Activated CD4-positive, alpha-beta T cell treated with anti-CD3 and anti-CD28 coated beads, Interleukin-2, amount 50 U/mL, for 24 hours (primary cell): ENCODE results near the gene ANKMY1.
A peak's percentile ranks its signal among the peaks of the same experiment; 100 is the strongest.

Experiments used
- DNase-seq, 2 donors: peaks; one replicate each; pipeline ENCODE4 v3.0.0-alpha.2; 2020; ENCODE audit warnings: low read depth in 1 of 2, low spot score in 1 of 2

ANKMY1 gene

DNA sequence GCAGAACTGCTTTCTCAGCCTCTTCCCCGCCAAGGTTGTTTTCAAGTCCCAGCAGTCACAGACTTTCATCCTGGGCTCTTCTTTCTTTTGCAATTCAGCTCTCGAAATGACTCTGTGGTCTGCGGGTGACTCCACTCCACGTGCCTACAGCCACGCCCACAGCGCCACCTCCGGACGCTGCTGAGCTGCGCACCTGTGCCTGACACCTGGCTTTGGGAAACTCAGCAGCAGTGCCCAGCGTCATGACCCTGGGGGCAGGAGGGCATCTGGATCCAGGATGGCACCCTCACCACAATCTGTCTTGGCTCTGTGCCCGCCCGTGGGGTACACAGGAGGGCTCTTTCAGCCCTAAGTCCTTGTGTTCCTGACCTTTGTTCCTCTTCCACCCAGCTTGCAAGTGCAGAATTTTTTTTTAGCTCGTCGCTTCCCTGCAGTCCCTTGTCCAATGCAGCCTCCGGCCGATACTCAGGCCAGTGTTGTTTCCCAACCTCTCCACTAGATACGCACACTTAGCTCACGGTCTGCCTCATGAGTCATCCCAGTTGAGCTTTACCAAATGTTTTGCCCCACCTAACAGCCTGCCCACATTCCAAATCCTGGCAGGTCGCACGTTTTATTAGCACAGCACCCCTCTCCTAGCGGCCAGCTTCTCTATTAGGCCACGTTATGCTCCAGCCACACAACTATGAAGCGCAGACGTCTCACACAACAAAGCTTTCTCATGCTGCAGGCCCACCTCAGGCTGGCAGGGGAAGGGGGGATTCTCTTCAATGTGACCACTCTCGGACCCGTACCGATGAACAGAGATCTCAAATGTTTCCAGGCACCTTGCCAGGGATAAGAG lies 22.2 kb upstream of the ANKMY1 start:
- peak; percentile 43 to 61 for DNase-seq

DNA sequence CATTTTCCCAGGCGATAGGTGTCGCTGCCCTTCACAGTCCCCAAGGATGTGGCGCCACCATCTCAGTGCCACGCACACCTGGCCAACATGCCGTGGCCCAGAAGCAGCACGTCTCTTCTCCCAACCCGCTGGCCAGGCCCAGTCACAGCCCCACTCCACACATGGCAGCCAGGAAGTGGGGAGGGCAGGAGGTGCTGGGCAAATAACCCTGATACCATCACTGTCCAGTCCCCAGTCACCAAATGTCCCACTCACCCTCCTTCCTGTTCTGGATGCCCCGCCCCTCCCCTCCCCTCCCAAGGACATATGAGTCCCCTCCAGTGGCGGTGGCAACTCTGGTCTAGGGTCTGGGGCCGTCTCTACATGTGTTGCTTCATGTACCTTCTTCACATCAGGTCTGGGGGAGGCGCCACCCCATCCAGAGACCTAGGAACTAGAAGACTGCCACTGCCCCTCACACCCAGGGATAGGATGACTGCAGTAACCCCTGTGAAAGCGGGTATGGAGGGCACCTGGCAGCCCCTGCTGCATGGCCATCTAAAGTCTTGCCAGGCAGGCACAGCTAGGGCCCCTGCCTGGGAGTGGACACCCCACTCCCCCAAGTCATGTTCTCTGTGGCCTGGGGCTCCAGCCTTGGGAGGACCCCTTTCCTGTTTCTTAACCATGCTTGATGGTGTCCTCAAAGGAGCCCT lies 21.4 kb upstream of the ANKMY1 start:
- no peak for DNase-seq

DNA sequence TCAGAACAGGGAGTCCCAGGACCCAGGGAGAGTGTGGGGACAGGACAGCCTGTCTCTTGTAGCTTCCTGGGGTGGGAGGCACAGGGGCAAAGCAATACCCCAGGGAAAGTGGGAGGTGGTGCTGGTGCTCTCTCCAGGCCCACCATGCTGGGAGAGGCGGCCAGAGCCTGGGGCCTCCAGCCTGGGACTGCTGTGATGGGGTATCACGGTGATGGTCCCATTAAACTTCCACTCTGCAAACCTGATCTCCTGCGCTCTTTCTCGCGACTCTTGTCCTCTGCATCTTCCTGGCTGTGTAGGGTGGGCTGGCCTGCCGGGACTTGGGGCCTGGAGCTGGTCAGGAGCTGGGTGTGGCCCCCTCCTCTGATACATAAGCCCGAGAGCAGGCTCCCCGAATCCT lies 20.7 kb upstream of the ANKMY1 start:
- DNase-seq, result no peak

DNA sequence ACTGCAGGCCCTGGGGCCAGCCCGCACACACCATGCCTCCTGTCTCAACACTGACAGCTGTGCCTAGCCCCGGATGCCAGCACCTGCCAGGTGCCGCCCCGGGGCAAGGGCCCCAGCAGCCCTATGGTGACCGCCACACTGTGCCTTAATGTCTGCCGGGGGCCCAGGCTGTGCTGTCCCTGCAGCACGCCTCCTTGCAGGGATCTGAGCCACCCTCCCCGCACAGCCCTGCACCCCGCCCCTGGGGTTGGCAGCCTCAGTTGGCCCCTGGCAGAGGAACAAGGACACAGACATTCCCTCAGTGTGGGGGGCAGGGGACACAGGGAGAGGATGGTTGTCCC lies 20.3 kb upstream of the ANKMY1 start:
- DNase-seq, result no peak

DNA sequence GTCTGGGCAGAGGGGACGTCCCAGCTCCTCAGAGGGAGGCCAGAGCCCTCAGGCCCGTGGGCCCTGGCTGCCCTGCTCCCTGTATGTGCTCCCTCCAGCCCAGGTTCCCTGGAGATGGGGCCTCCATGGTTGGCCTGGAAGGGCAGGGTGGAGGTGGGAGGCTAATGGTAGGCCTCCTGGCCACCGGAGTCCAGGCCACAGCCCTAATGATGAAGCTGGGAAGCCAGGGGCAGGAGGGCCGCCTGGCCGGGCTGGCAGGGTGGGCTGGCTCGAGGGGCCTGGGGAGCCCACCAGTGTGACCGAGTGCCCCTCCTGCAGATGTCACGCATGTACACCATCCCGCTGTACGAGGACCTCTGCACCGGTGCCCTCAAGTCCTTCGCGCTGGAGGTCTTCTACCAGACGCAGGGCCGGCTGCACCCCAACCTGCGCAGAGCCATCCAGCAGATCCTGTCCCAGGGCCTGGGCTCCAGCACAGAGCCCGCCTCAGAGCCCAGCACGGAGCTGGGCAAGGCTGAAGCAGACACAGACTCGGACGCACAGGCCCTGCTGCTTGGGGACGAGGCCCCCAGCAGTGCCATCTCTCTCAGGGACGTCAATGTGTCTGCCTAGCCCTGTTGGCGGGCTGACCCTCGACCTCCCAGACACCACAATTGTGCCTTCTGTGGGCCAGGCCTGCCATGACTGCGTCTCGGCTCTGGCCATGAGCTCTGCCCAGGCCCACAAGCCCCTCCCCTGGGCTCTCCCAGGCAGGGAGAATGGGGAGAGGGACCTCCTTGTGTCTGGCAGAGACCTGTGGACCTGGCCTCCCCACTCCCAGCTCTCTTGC lies 19.7 kb upstream of the ANKMY1 start:
- DNase-seq, result no peak

DNA sequence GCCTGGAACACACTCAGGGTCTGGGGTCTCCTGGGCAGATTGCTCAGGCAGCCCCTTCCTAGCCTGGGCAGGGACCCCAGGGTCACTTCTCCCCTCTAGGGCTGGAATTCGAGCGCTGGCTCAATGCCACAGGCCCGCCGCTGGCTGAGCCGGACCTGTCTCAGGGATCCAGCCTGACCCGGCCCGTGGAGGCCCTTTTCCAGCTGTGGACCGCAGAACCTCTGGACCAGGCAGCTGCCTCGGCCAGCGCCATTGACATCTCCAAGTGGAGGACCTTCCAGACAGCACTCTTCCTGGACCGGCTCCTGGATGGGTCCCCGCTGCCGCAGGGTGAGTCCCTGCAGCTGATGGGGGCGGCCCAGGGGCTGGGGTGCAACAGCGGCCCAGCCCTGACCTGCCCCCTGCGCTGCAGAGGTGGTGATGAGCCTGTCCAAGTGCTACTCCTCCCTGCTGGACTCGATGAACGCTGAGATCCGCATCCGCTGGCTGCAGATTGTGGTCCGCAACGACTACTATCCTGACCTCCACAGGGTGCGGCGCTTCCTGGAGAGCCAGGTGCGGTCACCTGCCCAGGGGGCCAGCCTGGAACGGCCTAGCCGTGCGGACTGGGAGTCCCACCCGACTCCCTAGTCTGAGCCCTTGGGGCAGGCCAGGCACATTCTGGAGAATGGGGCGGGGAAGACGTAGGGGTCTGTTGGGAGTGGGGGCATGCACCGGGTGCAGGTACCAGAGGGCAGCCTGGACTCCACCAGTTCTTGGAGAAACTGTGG lies 18.8 kb upstream of the ANKMY1 start:
- no peak for DNase-seq

DNA sequence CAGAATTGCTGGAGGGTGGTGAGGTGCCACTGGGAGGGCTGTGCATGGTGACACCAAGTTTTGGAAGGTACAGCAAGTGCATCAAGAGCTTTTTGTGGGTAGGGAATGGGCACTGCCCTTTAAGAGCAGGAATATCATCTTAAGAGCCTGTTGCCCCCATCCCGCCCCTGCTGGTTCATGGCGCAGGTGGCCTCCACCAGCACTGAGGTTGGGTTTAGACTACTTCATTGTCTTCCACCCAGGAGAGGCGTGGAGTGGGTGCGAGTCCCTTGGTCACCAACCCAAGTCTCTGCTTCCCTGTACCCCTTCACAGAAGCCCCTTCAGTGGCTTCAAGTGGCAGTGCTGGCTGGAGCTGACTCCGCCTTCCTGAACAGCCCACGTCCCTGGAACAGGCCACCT lies 18.2 kb upstream of the ANKMY1 start:
- no peak for DNase-seq

DNA sequence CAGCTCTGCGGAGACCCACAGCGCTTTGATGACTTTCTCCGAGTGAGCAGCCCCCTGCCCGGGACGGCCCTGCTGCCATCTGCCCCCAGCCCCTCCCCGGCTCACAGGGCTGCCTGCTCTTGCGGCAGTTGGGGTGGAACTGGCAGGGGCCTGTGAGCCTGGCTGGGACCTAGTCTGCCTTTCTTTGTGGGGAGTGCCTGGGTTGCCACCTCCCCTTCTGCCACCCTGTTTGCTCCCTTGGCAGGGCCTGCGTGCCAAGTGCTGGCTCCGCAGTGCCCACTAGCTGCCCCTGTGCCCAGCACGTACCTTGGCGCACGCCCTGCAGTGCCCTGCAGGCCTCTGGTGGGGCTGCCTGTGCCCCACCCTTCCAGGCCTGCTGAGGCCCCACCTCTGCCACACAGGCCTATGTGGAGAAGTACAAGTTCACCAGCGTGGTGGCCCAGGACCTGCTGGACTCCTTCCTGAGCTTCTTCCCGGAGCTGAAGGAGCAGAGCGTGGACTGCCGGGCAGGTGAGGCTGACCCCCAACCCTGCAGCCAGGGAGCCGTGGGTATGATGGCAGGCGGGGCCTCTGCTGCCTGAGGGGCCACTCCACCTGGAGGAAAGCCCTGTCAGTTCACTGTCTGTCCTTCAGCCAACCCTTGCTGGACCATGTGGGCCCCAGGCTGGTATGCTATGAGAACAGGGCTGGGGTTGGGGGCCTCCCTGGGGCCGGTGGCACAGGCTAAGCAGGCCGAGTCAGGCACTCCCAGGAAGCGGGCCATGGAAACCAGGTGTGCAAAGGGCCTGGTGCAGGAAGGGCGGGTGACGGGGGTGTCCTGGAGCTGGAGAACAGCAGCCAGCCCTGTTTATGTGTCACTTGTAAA lies 17.5 kb upstream of the ANKMY1 start:
- DNase-seq, result no peak

DNA sequence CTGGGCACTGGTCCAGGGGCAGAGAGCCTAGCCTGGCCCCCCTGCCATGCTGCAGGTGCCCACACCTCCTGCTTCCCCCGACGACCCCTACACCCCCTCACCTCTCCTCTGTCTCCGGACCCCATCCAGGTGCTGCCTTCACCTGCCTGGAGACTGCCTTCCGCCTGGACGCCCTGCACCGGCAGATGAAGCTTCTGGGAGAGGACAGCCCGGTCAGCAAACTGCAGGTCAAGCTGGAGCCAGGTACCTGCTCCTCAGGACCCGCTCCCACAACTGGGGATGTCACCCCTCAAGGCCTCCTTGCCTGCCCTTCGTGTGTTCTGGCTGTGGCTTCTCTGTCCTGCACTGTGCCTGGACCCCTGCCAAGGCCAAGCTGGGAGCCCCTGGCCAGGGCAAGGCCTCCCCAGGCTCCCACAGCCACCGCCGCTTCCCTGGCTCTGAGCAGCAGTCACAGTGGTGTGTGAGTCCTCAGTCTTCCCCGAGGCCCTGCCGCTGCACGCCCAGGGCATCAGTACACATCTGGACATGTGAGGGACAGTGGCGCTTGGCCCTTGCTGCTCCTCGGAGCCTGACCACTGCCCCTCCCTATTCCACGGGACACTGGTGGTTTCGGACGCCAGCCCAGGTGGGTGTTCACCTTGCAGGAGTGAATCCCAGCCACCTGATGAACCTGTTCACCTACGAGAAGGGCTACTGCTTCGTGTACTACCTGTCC lies 16.8 kb upstream of the ANKMY1 start:
- DNase-seq, result no peak

DNA sequence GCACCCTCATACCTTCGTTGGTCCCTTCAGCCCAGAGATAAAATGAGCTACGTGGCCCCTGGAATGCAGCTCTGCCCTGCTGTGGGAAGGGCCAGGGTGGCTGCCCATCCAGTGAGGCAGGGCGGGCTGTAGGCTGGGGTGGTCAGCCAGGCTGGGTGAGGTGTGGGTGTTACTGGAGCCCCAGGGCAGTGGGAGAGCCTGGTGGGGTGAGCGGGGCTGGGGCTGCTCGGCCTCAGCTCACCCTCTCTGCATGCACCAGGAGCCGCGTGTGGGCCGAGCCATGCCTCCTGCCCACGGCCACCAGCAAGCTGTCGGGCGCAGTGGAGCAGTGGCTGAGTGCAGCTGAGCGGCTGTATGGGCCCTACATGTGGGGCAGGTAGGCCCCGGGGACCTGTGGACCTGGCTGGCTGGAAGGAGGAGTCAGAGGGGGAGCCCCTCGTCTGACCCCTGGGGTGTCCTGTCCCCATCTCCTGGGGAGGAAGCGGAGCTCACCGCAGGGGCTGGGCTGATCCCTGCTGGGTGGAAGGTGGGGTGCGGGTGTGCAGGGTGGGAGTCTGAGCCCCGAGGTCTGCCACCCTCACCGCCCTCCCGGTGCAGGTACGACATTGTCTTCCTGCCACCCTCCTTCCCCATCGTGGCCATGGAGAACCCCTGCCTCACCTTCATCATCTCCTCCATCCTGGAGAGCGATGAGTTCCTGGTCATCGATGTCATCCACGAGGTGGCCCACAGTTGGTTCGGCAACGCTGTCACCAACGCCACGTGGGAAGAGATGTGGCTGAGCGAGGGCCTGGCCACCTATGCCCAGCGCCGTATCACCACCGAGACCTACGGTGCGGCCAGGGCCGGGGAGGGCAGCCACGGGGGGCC lies 16.0 kb upstream of the ANKMY1 start:
- no peak for DNase-seq

DNA sequence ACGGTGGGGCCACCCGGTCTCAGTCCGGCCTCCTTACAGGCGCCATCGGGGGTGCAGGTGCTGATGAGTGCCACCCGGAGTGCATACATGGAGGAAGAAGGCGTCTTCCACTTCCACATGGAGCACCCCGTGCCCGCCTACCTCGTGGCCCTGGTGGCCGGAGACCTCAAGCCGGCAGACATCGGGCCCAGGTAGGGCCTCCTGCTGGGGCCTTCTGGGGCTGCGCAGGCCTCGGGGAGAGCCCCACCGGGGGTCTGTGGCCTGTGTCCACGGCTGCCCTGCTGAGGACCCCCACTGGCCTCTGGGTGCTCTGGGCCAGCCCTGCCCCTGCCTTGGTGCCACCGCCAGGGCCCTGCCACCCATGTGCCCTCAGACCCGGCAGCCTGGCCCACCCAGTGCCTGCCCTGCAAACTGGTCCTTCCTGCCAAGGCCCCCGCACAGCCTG lies 15.3 kb upstream of the ANKMY1 start:
- no peak for DNase-seq

DNA sequence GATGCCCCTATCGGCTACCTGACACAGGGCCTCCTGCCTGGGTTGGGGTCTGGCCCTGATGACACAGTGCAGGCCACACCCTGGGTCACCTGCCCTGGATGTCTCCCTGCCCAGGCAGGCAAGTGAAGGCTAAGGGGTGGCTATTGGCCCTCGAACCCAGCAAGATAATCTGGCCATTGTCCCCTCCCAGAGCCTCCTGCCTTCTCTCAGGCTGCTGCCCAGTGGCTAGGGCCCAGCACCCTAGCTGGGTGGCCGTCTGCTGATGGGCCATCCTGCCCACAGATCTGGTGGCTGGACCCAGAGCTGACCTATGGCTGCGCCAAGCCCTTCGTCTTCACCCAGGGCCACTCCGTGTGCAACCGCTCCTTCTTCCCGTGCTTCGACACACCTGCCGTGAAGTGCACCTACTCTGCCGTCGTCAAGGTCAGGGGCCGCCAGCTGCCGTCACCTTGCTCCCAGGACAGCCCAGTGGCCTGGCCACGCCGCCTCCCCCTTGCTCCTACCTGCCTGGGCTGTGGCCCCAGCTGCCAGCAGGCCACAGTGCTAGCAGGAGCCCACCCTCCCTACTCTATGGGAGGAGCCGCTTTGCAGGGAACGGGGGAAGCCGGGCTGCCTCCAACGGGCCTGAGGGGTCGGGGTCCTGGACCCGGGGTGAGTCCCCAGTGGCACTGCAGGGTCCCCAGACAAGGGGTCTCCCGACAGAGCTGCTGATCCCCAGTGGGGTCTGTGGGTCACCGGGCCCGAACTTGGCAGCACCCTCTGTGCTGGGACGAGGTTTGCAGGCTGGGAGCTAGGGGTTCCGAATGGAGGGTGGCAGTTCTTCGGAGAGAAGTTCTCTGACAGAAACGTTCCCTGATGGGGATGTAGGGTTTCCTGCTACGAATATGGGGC lies 14.6 kb upstream of the ANKMY1 start:
- DNase-seq, result no peak

DNA sequence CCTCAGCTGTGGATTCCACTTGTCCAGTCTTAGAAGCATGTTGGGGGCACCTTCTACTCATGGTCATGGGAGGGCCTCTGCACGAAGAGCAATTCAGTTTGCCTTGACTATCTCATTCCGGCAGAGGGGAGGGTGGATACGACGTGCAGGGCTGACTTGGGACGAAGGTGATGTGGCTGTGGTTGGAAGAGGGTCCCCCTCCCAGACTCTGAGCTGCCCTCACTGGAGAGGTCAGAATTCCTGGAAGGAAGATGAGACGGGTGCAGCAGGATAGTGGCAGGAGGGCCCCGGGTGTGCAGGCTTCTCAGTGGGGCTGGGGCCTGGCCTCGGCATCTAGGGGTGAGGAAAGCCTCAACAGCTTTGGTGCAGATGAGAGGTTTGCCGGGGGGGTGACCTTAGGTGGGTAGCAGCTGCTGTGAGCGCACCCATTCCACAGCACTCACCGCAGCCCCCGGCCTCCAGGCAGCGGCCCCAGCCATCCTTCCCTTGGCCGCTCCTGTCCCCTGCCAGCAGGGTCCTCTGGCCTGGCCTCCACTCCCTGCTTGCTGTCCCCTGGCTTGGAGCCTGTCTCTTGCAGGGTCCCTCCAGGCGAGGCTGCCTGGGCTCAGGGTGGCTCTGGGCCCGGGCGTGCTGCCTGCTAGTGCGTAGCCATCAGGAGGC lies 13.7 kb upstream of the ANKMY1 start:
- no peak for DNase-seq

DNA sequence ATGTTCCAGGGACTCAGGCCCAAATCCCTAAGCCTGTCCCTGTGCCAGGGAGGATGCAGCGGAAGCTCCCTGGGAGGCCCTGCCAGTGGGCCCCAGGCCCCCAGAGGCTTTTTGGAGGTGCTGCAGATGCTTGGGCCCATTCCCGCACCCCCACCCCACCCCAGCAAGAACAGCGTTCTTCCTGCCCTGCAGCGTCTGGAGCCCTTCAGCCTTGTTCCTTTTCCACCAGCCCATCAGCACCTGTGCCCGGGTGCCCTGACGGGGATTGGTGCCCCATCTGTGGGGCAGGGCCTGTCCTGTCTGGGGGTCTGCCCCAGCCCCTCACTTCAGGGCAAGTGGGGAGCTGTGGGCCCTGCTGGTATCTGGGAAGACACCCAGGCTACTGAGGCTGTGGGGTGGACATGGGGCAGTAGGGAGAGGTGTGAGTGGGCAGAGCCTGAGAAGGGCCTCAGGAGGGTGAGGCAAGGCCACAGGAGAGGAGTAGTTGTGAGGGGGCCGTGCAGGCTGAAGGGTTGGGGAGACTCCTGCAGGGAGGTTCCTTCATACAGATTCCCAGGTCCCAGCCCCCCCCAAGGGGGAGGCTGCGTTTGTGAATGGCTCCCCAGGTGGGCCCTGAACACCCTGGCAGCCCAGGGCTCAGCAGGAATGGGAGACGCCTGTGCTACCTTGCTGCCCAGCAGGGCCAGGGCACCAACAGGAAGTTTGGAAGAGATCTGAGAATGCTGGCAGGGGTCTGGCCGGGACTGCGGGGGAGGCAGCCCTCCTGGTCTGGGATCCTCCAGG lies 12.9 kb upstream of the ANKMY1 start:
- DNase-seq, result no peak

DNA sequence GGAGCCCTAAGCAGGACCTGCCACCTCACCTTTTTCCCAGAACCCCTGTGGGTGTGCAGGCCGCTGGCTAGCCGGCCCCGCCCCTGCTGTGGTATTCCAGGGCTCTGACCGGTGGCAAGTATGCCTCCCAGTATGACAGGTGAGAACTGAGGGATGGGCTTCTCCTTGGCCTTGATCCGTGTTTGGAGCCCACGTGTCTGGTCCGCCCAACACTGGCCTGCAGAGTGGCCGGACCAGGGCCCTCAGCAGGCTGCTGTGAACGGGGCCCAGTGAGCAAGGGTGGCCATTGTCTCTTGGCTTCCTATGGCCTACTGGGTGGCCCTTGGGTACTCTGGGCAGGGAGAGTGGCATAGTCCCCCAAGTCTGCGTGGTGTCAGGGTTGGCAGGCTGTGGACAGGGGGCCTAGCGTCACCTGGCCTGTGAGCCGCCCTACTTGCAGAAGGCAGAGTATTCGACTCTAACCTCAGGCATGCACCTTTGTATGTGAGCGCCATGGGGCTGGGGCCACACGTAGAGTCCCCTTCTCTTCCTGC lies 12.3 kb upstream of the ANKMY1 start:
- no peak for DNase-seq

DNA sequence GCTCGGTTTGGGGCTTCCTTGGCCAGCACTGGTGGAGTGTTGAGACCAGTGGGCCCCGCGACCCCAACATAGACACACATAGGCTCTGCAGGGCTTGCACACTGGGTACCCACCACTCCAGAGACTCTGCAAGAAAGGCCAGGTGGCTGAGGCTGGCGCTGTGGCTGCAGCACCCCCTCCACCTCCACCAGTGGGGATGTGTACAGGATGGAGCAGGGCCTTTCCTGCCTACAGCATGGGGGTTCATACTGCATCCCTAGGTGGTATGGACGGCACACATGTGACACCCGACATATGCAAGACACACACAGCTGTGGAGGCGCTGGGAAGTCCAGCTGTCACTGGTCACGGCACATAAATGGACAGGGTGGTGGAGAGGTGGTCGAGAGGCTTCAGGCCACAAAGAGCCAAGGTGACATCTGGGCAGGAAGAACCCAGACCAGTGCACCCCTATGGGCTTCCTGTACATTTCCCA lies 11.8 kb upstream of the ANKMY1 start:
- DNase-seq, result no peak
